SK-N-SH treated with all-trans-retinoic acid at 6 μM for 48 hours (cell line): ENCODE measurements around the gene ARHGEF4.
A peak's percentile ranks its signal among the peaks of the same experiment; 100 is the strongest.

ENCODE experiments used
- ATAC-seq: fragments of 200-7000 bp; cut with Tn5 transposase; 3 replicates; pipeline ENCODE4 v1.9.1; 2020; ENCODE audit warnings: mild to moderate bottlenecking, moderate library complexity
- BACH2 ChIP-seq: fragments of 250-450 bp; sonication (Bioruptor Pico); IDR thresholded peaks from 2 replicates; pipeline ENCODE4 v1.9.0; 2021; ENCODE audit warnings: mild to moderate bottlenecking, borderline replicate concordance
- CSDC2 ChIP-seq: fragments of 250-450 bp; sonication (Bioruptor Pico); IDR thresholded peaks from 2 replicates; pipeline ENCODE4 v1.5.0; 2020; ENCODE audit warnings: mild to moderate bottlenecking, moderate library complexity
- CSRNP3 ChIP-seq: fragments of 250-450 bp; sonication (Bioruptor Pico); IDR thresholded peaks from 2 replicates; pipeline ENCODE4 v1.5.1; 2021; ENCODE audit warnings: mild to moderate bottlenecking, moderate library complexity
- ESRRG ChIP-seq: fragments of 250-450 bp; sonication (Bioruptor Pico); IDR thresholded peaks from 2 replicates; pipeline ENCODE4 v1.6.1; 2021; ENCODE audit warnings: mild to moderate bottlenecking
- GLIS3 ChIP-seq: fragments of 250-450 bp; sonication (Bioruptor Pico); IDR thresholded peaks from 2 replicates; pipeline ENCODE4 v1.5.0; 2020; ENCODE audit warnings: mild to moderate bottlenecking, moderate library complexity
- ISL1 ChIP-seq: fragments of 250-450 bp; sonication (Bioruptor Pico); IDR thresholded peaks from 2 replicates; pipeline ENCODE4 v2.1.2; 2022; ENCODE audit warnings: mild to moderate bottlenecking, moderate library complexity
- OSR1 ChIP-seq: fragments of 250-450 bp; sonication (Bioruptor Pico); IDR thresholded peaks from 2 replicates; pipeline ENCODE4 v1.8.0; 2022; ENCODE audit warnings: moderate library complexity, mild to moderate bottlenecking, inconsistent platforms
- POU6F1 ChIP-seq: fragments of 250-450 bp; sonication (Bioruptor Pico); IDR thresholded peaks from 2 replicates; pipeline ENCODE4 v1.8.0; 2021; ENCODE audit warnings: low read depth, mild to moderate bottlenecking, moderate library complexity, borderline replicate concordance
- PPARA ChIP-seq: fragments of 250-450 bp; sonication (Bioruptor Pico); IDR thresholded peaks from 2 replicates; pipeline ENCODE4 v1.5.0; 2020; ENCODE audit warnings: mild to moderate bottlenecking, borderline replicate concordance
- SNAI2 ChIP-seq: fragments of 250-450 bp; sonication (Bioruptor Pico); IDR thresholded peaks from 2 replicates; pipeline ENCODE4 v1.5.0; 2020; ENCODE audit warnings: mild to moderate bottlenecking, moderate library complexity
- TCF4 ChIP-seq: fragments of 250-450 bp; sonication (Bioruptor Pico); IDR thresholded peaks from 2 replicates; pipeline ENCODE4 v1.8.0; 2021; ENCODE audit warnings: mild to moderate bottlenecking, moderate library complexity, borderline replicate concordance
- TOX ChIP-seq: fragments of 250-450 bp; sonication (Bioruptor Pico); IDR thresholded peaks from 2 replicates; pipeline ENCODE4 v1.8.0; 2021; ENCODE audit warnings: mild to moderate bottlenecking, moderate library complexity, borderline replicate concordance
- ZC3H10 ChIP-seq: fragments of 250-450 bp; sonication (Bioruptor Pico); IDR thresholded peaks from 2 replicates; pipeline ENCODE4 v1.5.1; 2021; ENCODE audit warnings: mild to moderate bottlenecking, moderate library complexity
- ZFP3 ChIP-seq: fragments of 250-450 bp; sonication (Bioruptor Pico); IDR thresholded peaks from 2 replicates; pipeline ENCODE4 v1.5.0; 2020; ENCODE audit warnings: mild to moderate bottlenecking, moderate library complexity
- ZFP30 ChIP-seq: fragments of 450-650 bp; formaldehyde crosslinking; IDR thresholded peaks from 2 replicates; pipeline ENCODE4 v1.5.0; 2022; ENCODE audit warnings: mild to moderate bottlenecking, moderate library complexity
- ZNF565 ChIP-seq: fragments of 450-650 bp; formaldehyde crosslinking; conservative IDR thresholded peaks from 2 replicates; pipeline ENCODE4 v1.5.0; 2020; ENCODE audit warnings: low read depth, mild to moderate bottlenecking, moderate library complexity
- ZNF70 ChIP-seq: fragments of 450-650 bp; formaldehyde crosslinking; IDR thresholded peaks from 2 replicates; pipeline ENCODE4 v1.5.0; 2020; ENCODE audit warnings: mild to moderate bottlenecking, moderate library complexity
- ZNF8 ChIP-seq: fragments of 450-650 bp; formaldehyde crosslinking; IDR thresholded peaks from 2 replicates; pipeline ENCODE4 v1.5.0; 2020; ENCODE audit warnings: mild to moderate bottlenecking, moderate library complexity
- TF ChIP-seq, protein P1 (sequence below): fragments of 250-450 bp; sonication (Bioruptor Pico); IDR thresholded peaks from 2 replicates; pipeline ENCODE4 v1.8.0; 2020; ENCODE audit warnings: mild to moderate bottlenecking, moderate library complexity, borderline replicate concordance

ARHGEF4 gene

DNA sequence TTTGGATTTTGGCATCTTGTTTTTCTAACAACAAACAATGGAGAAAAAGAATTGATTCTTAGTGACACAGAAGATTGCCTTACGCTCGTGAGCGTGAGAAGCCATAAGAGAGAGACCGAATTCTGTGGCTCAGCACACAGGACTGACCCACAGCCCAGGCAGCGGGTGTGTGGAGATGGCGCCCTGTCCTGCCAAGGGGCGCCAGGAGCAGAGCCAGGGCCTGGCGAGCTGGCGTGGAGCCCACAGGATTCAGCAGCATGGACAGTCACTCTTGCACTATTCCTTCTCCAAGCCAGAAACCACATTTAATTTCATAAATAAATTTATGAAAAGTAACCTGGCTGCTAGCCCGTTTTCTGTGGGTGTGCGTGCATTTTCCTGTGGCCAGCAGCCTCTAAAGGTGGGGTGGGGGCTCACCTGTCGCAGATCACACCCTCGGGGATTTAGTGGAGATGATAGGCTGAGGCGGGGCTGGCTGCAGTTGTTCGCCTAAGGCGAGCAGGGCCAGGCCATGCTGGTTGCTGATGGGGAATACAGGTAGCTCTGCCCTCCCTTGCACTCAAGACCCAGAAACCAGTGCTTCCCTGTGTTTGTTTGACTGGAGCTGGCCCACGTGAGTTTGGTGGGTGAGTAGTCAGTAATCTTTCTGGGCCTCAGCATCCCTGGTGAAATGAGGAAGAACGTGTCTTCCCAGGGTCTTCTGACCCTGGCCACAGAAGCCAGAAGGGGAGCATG is 210.4 kb downstream of the ARHGEF4 start:
- ATAC-seq, result peak; percentile 36
- TF ChIP-seq PPARA (CRISPR knock-in tag), result no peak
- TF ChIP-seq, protein P1, sequence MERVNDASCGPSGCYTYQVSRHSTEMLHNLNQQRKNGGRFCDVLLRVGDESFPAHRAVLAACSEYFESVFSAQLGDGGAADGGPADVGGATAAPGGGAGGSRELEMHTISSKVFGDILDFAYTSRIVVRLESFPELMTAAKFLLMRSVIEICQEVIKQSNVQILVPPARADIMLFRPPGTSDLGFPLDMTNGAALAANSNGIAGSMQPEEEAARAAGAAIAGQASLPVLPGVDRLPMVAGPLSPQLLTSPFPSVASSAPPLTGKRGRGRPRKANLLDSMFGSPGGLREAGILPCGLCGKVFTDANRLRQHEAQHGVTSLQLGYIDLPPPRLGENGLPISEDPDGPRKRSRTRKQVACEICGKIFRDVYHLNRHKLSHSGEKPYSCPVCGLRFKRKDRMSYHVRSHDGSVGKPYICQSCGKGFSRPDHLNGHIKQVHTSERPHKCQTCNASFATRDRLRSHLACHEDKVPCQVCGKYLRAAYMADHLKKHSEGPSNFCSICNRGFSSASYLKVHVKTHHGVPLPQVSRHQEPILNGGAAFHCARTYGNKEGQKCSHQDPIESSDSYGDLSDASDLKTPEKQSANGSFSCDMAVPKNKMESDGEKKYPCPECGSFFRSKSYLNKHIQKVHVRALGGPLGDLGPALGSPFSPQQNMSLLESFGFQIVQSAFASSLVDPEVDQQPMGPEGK (CRISPR knock-in tag), result no peak

DNA sequence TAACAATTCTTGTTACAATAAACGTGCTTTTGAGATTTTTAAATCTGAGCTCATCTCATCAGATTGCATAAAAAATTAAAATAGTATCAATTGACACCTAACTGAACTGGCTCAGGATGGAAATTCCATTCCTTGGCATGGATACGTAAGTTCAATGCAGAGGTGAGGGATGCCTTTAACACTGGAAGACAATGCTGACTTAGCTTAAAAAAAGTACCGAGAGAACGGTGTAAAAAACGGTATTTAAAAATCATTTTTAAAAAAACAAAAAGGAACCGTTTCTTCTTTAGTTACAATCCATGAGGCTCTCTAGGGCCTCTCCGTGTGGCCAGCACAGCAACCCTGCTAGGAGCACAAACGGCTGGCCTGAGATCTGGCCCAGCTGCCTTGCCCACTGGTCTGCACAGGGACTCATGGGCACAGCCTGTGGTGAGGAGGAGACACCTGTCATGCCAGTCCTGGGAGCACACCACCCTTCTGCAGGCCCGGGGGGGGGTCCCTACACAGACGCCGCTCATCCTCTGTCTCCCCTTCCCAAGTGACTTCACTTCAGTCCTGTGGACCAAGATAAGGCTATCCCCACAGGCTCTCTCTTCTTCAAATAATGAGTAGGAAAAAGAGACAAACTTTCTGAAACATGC is 211.3 kb downstream of the ARHGEF4 start:
- no peak for TF ChIP-seq GLIS3 (CRISPR knock-in tag)
- no peak for TF ChIP-seq POU6F1 (CRISPR knock-in tag)
- TF ChIP-seq BACH2 (CRISPR knock-in tag), result no peak
- no peak for TF ChIP-seq ESRRG (CRISPR knock-in tag)
- no peak for TF ChIP-seq ZNF8 (CRISPR knock-in tag)
- TF ChIP-seq SNAI2 (CRISPR knock-in tag), result no peak
- no peak for TF ChIP-seq PPARA (CRISPR knock-in tag)
- no peak for TF ChIP-seq TCF4
- no peak for TF ChIP-seq TOX
- TF ChIP-seq CSRNP3 (CRISPR knock-in tag), result no peak
- TF ChIP-seq OSR1 (CRISPR knock-in tag), result no peak
- TF ChIP-seq ZC3H10 (CRISPR knock-in tag), result no peak
- ATAC-seq, result no peak

DNA sequence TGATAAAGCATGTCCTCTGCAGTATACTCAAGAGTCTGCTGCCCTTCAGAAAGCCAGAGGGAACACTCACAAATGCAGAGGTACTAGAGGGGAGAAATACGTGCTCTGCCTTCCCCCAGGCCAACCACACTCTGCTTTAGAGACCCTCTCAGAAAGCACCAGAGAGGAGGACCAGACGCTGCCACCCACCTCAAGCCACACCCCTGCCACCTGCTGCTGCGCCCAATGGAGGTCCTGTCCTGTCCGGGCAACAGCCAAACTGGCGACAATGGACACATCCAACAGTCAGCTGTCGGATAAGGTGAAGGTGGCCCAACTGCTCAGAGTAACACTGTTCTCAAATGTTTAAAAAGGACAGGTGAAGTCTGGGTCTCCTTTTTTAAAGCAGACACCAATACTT is 211.9 kb downstream of the ARHGEF4 start:
- no peak for ATAC-seq
- TF ChIP-seq ZNF70 (CRISPR knock-in tag) (no peak), ESRRG (CRISPR knock-in tag) (no peak)

DNA sequence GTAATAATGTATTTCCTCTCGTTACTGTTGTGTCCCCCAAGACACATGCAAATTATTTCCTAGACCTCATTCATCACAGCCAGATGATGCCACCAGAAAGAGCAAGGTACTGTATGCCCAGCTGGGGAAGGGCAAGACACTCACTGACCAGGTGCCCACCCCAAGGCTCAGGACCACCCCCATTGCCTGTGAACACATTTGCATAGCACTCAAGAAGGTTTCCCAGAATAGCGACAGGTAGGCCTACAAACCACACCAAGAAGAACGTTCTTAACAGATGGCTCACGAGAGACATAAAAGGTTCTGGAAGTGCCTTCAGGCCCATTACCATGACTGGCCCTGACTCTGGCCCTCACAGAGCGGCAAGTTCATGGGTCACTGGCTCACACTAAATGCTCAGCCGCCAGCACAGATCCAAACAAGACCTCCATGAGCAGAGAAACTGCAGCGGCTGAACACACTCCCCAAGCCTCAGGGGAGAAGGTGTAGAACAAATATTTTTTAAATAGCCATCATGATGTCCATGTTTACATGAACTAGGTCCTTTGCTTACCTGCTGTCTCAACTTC is 212.5 kb downstream of the ARHGEF4 start:
- ATAC-seq, result no peak
- TF ChIP-seq ZFP30 (CRISPR knock-in tag), result no peak
- no peak for TF ChIP-seq GLIS3 (CRISPR knock-in tag)
- TF ChIP-seq, protein P1 (CRISPR knock-in tag), result no peak
- TF ChIP-seq SNAI2 (CRISPR knock-in tag), result no peak
- TF ChIP-seq TCF4, result no peak
- TF ChIP-seq ZC3H10 (CRISPR knock-in tag), result no peak
- no peak for TF ChIP-seq OSR1 (CRISPR knock-in tag)
- TF ChIP-seq ZNF8 (CRISPR knock-in tag), result no peak
- no peak for TF ChIP-seq ZNF565 (CRISPR knock-in tag)
- TF ChIP-seq BACH2 (CRISPR knock-in tag), result no peak
- no peak for TF ChIP-seq CSDC2 (CRISPR knock-in tag)

DNA sequence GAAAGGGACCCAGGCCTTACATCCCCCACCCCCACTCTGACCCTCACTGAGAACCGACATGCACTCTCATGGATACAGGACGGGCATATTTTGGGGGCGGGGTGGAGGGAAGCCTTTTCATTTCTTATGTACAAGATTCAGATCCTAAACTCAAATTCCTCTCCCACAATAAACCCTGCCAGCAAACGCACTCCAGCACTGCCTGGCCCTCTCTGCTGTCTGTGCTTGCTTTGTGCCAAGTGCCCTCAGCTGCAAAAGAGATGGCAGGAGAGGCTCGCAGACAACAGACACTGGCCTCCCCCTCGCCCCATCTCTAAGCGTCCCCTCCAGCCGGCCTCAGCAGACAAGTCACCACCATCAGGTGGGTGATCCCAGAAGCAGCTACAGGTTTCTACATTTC is 214.2 kb downstream of the ARHGEF4 start:
- no peak for ATAC-seq
- TF ChIP-seq ZNF565 (CRISPR knock-in tag) (no peak), CSDC2 (CRISPR knock-in tag) (no peak), BACH2 (CRISPR knock-in tag) (no peak), ZNF8 (CRISPR knock-in tag) (no peak), POU6F1 (CRISPR knock-in tag) (no peak), GLIS3 (CRISPR knock-in tag) (no peak), TOX (no peak), ZFP3 (CRISPR knock-in tag) (no peak), ZFP30 (CRISPR knock-in tag) (no peak), ISL1 (CRISPR knock-in tag) (no peak), ZC3H10 (CRISPR knock-in tag) (no peak), ZNF70 (CRISPR knock-in tag) (no peak), ESRRG (CRISPR knock-in tag) (no peak)
- TF ChIP-seq, protein P1 (CRISPR knock-in tag), result no peak
